Measurements from ENCODE around the gene CIRBP. TPM values are rescaled to one million over a fixed set of nuclear protein-coding genes. Genes with fewer than 3 reads are reported as not detected.

CIRBP gene
- total RNA-seq, 1 donor from 2014 or later: 219 TPM

- intact Hi-C loops (cut with DNase I): no loop called here
- ATAC-seq (no peak), DNase-seq (ENCODE audit: missing footprints) (no peak)
Observed at GRCh38 chr19:1229056-1229923, 39.8 kb upstream of the CIRBP start.

GRCh38 chr19:1229924-1230782, 39.0 kb upstream of the CIRBP start:
- ATAC-seq: no peak
- intact Hi-C loops (cut with DNase I): no loop called here

GRCh38 chr19:1230783-1231489, 38.2 kb upstream of the CIRBP start:
- ATAC-seq (no peak), DNase-seq (ENCODE audit: missing footprints) (no peak)
- intact Hi-C loops (cut with DNase I): no loop called here

More at GRCh38 chr19:1229924-1230782, 39.0 kb upstream of the CIRBP start:
- DNase-seq (ENCODE audit: missing footprints): no peak

- no peak for DNase-seq (ENCODE audit: missing footprints)
- no peak for ATAC-seq
- intact Hi-C loops (cut with DNase I): no loop called here
Observed at GRCh38 chr19:1231729-1232637, 37.1 kb upstream of the CIRBP start.

- intact Hi-C loops (cut with DNase I): no loop called here
- DNase-seq (ENCODE audit: missing footprints) (no peak), ATAC-seq (no peak)
Observed at GRCh38 chr19:1232652-1233072, 36.5 kb upstream of the CIRBP start.

GRCh38 chr19:1233115-1233667, 35.9 kb upstream of the CIRBP start:
- ATAC-seq (no peak), DNase-seq (ENCODE audit: missing footprints) (no peak)
- intact Hi-C loops (cut with DNase I): no loop called here

- ATAC-seq (no peak), DNase-seq (ENCODE audit: missing footprints) (no peak)
- intact Hi-C loops (cut with DNase I): no loop called here
Observed at GRCh38 chr19:1234051-1234954, 34.8 kb upstream of the CIRBP start.

GRCh38 chr19:1234955-1235380, 34.2 kb upstream of the CIRBP start:
- DNase-seq (ENCODE audit: missing footprints) (no peak), ATAC-seq (no peak)
- intact Hi-C loops (cut with DNase I): no loop called here

GRCh38 chr19:1235625-1236538, 33.2 kb upstream of the CIRBP start:
- DNase-seq (ENCODE audit: missing footprints): no peak
- intact Hi-C loops (cut with DNase I): no loop called here
- ATAC-seq: no peak

GRCh38 chr19:1236576-1236975, 32.6 kb upstream of the CIRBP start:
- DNase-seq (ENCODE audit: missing footprints): no peak
- no peak for ATAC-seq
- intact Hi-C loops (cut with DNase I): no loop called here

GRCh38 chr19:1237027-1237659, 32.0 kb upstream of the CIRBP start:
- intact Hi-C loops (cut with DNase I): no loop called here
- DNase-seq (ENCODE audit: missing footprints): no peak
- no peak for ATAC-seq

- intact Hi-C loops (cut with DNase I): no loop called here
- ATAC-seq: no peak
- no peak for DNase-seq (ENCODE audit: missing footprints)
Observed at GRCh38 chr19:1237754-1238368, 31.3 kb upstream of the CIRBP start, which contains the start of gene CBARP. CBARP (minus strand) TSS chr19:1238005; CDS start chr19:1236100, 1,905 bp downstream.

- intact Hi-C loops (cut with DNase I): no loop called here
- ATAC-seq (no peak), DNase-seq (ENCODE audit: missing footprints) (no peak)
Observed at GRCh38 chr19:1238369-1239303, 30.5 kb upstream of the CIRBP start.

GRCh38 chr19:1239420-1239795, 29.7 kb upstream of the CIRBP start:
- no peak for DNase-seq (ENCODE audit: missing footprints)
- intact Hi-C loops (cut with DNase I): no loop called here
- no peak for ATAC-seq
